Measurements from ENCODE around the gene ATXN10. TPM values are rescaled to one million over a fixed set of nuclear protein-coding genes. Genes with fewer than 3 reads are reported as not detected.

Gene ATXN10
- total and polyA plus RNA-seq, 2 donors (not counting 1 experiment from before 2014, with no cell fraction given) = 164 to 350 TPM

DNA sequence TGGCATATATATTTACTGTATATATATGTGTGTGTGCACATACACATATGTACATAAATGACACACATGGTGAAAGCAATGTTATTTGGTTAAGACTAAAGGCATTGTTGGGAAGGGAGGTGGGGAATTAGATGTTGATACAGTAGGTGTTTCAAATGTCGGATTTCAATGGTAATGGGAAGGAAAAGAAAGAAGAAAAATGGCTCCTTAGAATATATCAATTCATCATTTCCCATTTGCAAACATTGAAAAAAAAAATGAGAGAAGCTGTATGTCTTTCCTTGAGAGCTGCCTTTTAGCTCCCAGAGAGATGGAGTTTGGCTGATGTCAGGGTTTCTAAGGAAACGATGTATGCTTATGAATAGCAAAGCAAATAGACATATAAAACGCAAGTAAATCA lies 33.4 kb upstream of the ATXN10 start:
- Histone ChIP-seq H4K20me1 (ENCODE audit: control insufficient read depth, extremely low read depth, insufficient read depth, low read length) (no peaks in the 10 kb centered on the region), H3K4me1 (ENCODE audit: control insufficient read depth, extremely low read depth, insufficient read depth, low read length) (peaks cover 2% of the 10 kb centered on the region), H3K27ac (ENCODE audit: insufficient read depth, low read length) (no peak overlapping the region), H3K27me3 (ENCODE audit: control insufficient read depth, insufficient read depth, low read length) (peaks cover 20% of the 10 kb centered on the region), H3K9me3 (ENCODE audit: control insufficient read depth, insufficient read depth, low read depth, low read length) (no peaks in the 10 kb centered on the region), H2AFZ (ENCODE audit: low read length) (no peak overlapping the region), H3K79me2 (ENCODE audit: control insufficient read depth, insufficient read depth, low read length) (no peaks in the 10 kb centered on the region), H3K4me3 (replicated peaks in 1 of 4; ENCODE audit: control extremely low read depth in 1 of 4, insufficient read depth in 1 of 4, low read depth in 3 of 4, low read length in 4 of 4) (no peak overlapping the region), H3K4me2 (ENCODE audit: extremely low read depth, insufficient read depth, low read length) (no peak overlapping the region), H3K9ac (ENCODE audit: insufficient read depth, low read length) (no peak overlapping the region), H3K36me3 (ENCODE audit: control insufficient read depth, insufficient read depth, low read length) (no peaks in the 10 kb centered on the region)
- TF ChIP-seq CTCF (conservative IDR thresholded peaks at IDR 0.05 in 1 of 2, IDR thresholded peaks at IDR 0.05 in 1 of 2; ENCODE audit: low read depth in 1 of 2, low read length in 2 of 2) = no peak
- TF ChIP-seq EZH2 (IDR thresholded peaks at IDR 0.05; ENCODE audit: low read length, missing control alignments) = no peak
- no peak for DNase-seq (ENCODE audit: low read depth in 2 of 2)

DNA sequence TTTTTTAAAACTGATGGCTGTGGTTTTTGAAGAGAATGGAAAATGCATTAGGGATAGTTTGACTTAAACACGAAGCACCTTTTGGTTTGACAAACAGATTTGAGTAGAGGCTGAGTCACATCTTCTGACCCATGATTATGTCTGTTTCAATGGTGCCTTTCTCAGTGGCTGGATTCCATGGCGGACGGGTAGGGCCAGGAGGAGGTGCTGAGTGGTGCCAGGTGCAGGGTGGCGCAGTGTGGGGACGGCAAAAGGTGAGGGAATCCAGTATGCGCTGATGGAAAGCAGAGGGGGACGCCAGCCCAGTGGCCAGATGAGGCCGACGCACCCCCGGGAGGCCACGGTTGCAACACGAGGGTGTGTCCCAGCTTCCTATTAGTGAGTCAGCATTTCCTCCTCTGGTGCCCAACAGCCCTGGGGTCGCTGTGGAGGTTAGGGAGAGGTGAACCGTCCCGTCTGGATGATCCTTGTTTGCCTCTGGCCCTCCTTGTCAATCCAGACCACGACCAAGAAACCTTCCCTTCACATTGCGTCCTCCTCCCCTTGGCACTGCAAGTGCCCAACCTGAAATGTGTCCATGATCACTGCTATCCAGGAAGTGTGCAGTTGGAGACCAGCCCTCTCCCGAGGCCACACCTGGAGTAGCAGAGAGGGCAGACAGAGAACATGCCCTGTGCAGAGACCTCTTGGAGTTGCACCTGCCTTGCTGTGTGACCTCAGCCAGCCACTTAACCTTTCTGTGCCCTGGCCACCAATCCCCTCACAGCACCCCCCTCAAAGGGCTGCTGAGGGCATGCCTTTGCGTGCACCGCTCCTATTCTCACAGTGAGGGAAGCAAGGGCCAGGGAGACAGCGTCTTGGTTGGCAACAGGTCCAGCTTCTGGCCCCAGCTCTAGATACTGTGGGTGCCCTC lies 32.5 kb upstream of the ATXN10 start:
- H3K9ac ChIP-seq (ENCODE audit: insufficient read depth, low read length) = no peak overlapping the region
- H3K4me1 ChIP-seq (ENCODE audit: control insufficient read depth, extremely low read depth, insufficient read depth, low read length) = peaks cover 2% of the 10 kb centered on the region
- H3K9me3 ChIP-seq (ENCODE audit: control insufficient read depth, insufficient read depth, low read depth, low read length) = no peaks in the 10 kb centered on the region
- TF ChIP-seq EZH2 (IDR thresholded peaks at IDR 0.05; ENCODE audit: low read length, missing control alignments) (no peak), CTCF (conservative IDR thresholded peaks at IDR 0.05 in 1 of 2, IDR thresholded peaks at IDR 0.05 in 1 of 2; ENCODE audit: low read depth in 1 of 2, low read length in 2 of 2) (no peak)
- H3K27me3 ChIP-seq (ENCODE audit: control insufficient read depth, insufficient read depth, low read length) = peaks cover 20% of the 10 kb centered on the region
- no peaks in the 10 kb centered on the region for H4K20me1 ChIP-seq (ENCODE audit: control insufficient read depth, extremely low read depth, insufficient read depth, low read length)
- no peaks in the 10 kb centered on the region for H3K79me2 ChIP-seq (ENCODE audit: control insufficient read depth, insufficient read depth, low read length)
- H3K4me2 ChIP-seq (ENCODE audit: extremely low read depth, insufficient read depth, low read length) = no peak overlapping the region
- peak; percentile 55 to 60 for DNase-seq (ENCODE audit: low read depth in 2 of 2)
- H3K36me3 ChIP-seq (ENCODE audit: control insufficient read depth, insufficient read depth, low read length) = no peaks in the 10 kb centered on the region
- no peak overlapping the region for H2AFZ ChIP-seq (ENCODE audit: low read length)
- no peak overlapping the region for H3K27ac ChIP-seq (ENCODE audit: insufficient read depth, low read length)
- H3K4me3 ChIP-seq (replicated peaks in 1 of 4; ENCODE audit: control extremely low read depth in 1 of 4, insufficient read depth in 1 of 4, low read depth in 3 of 4, low read length in 4 of 4) = no peak overlapping the region

DNA sequence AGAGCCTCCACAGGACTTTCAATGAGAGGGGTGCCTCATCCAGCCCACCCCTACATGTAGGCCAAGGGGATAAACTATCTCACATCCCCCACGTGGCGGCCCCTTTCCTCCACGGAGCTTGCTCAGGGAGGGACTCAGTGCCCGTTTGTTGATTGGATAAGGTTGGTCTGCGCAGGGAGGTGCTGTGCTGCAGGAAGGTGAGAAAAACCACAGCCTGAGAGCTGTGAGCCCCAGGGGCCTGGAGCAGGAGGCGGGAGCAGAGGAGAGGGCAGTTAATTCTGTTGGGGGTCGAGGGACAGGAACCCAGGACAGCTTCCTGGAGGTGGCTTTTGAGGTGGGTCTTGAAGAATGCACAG lies 31.9 kb upstream of the ATXN10 start:
- Histone ChIP-seq H3K27me3 (ENCODE audit: control insufficient read depth, insufficient read depth, low read length) (peaks cover 16% of the 10 kb centered on the region), H3K9me3 (ENCODE audit: control insufficient read depth, insufficient read depth, low read depth, low read length) (no peaks in the 10 kb centered on the region), H3K4me2 (ENCODE audit: extremely low read depth, insufficient read depth, low read length) (no peak overlapping the region), H4K20me1 (ENCODE audit: control insufficient read depth, extremely low read depth, insufficient read depth, low read length) (no peaks in the 10 kb centered on the region), H3K27ac (ENCODE audit: insufficient read depth, low read length) (no peak overlapping the region), H3K9ac (ENCODE audit: insufficient read depth, low read length) (no peak overlapping the region), H3K79me2 (ENCODE audit: control insufficient read depth, insufficient read depth, low read length) (no peaks in the 10 kb centered on the region), H3K4me3 (replicated peaks in 1 of 4; ENCODE audit: control extremely low read depth in 1 of 4, insufficient read depth in 1 of 4, low read depth in 3 of 4, low read length in 4 of 4) (no peak overlapping the region), H3K36me3 (ENCODE audit: control insufficient read depth, insufficient read depth, low read length) (no peaks in the 10 kb centered on the region), H3K4me1 (ENCODE audit: control insufficient read depth, extremely low read depth, insufficient read depth, low read length) (peaks cover 2% of the 10 kb centered on the region), H2AFZ (ENCODE audit: low read length) (no peak overlapping the region)
- no peak for TF ChIP-seq EZH2 (IDR thresholded peaks at IDR 0.05; ENCODE audit: low read length, missing control alignments)
- TF ChIP-seq CTCF (conservative IDR thresholded peaks at IDR 0.05 in 1 of 2, IDR thresholded peaks at IDR 0.05 in 1 of 2; ENCODE audit: low read depth in 1 of 2, low read length in 2 of 2) = no peak
- no peak for DNase-seq (ENCODE audit: low read depth in 2 of 2)

Measured in fibroblast of lung (primary cell).